Measurements from ENCODE around the gene NDUFB7. TPM values are rescaled to one million over a fixed set of nuclear protein-coding genes. Genes with fewer than 3 reads are reported as not detected.

NDUFB7 gene
- total RNA-seq, 1 experiment from 2014 or later, result 254 TPM

- no peak for TF ChIP-seq ZSCAN18 (CRISPR knock-in tag; IDR thresholded peaks at IDR 0.05)
- no peak for TF ChIP-seq E2F4 (CRISPR knock-in tag; IDR thresholded peaks at IDR 0.05; ENCODE audit: borderline replicate concordance, low read depth)
- TF ChIP-seq IRF1 (CRISPR knock-in tag; IDR thresholded peaks at IDR 0.05), result no peak
- no peak for TF ChIP-seq ARID4B (CRISPR knock-in tag; IDR thresholded peaks at IDR 0.05; ENCODE audit: borderline replicate concordance)
- no peak for TF ChIP-seq ATF2 (CRISPR knock-in tag; IDR thresholded peaks at IDR 0.05; ENCODE audit: borderline replicate concordance, low read depth)
- no peak for TF ChIP-seq CDX4 (CRISPR knock-in tag; IDR thresholded peaks at IDR 0.05; ENCODE audit: borderline replicate concordance)
- TF ChIP-seq SP1 (CRISPR knock-in tag; conservative IDR thresholded peaks at IDR 0.05), result no peak
- no peak for TF ChIP-seq ZNF416 (CRISPR knock-in tag; IDR thresholded peaks at IDR 0.05)
- ATAC-seq, result no peak
- no peaks in the 10 kb centered on the region for H3K27me3 Mint-ChIP-seq (ENCODE audit: low read depth)
Measured at GRCh38 chr19:14566712-14567077, 5.2 kb downstream of the NDUFB7 start.

GRCh38 chr19:14565765-14566711 is 5.8 kb downstream of the NDUFB7 start:
- no peak for ATAC-seq
- ChIA-PET POLR2A (no interaction called here), CTCF (interaction anchor here (1.2 kb wide), 1 partner anchor 121 kb away, joined by 3 read pairs; no protein-coding TSS in a partner anchor)
- no peak for DNase-seq (ENCODE audit: low spot score)
- Mint-ChIP-seq H3K27ac (no peak overlapping the region), H3K27me3 (ENCODE audit: low read depth) (no peaks in the 10 kb centered on the region), H3K36me3 (peaks cover 2% of the 10 kb centered on the region), H3K4me1 (peaks cover 22% of the 10 kb centered on the region), H3K9me3 (no peaks in the 10 kb centered on the region), H3K4me3 (no peak overlapping the region)
- no peak for TF ChIP-seq FOXP1 (CRISPR knock-in tag; IDR thresholded peaks at IDR 0.05; ENCODE audit: borderline replicate concordance)
- no peak for TF ChIP-seq SP1 (CRISPR knock-in tag; conservative IDR thresholded peaks at IDR 0.05)
- TF ChIP-seq ZNF671 (CRISPR knock-in tag; IDR thresholded peaks at IDR 0.05), result no peak
- no peak for TF ChIP-seq JAZF1 (CRISPR knock-in tag; IDR thresholded peaks at IDR 0.05)
- no peak for TF ChIP-seq ETV6 (CRISPR knock-in tag; IDR thresholded peaks at IDR 0.05)
- TF ChIP-seq USF2 (CRISPR knock-in tag; IDR thresholded peaks at IDR 0.05), result no peak
- TF ChIP-seq TEAD1 (CRISPR knock-in tag; IDR thresholded peaks at IDR 0.05), result no peak
- TF ChIP-seq ERG (CRISPR knock-in tag; IDR thresholded peaks at IDR 0.05), result no peak
- no peak for TF ChIP-seq ATF3 (CRISPR knock-in tag; conservative IDR thresholded peaks at IDR 0.05)
- no peak for TF ChIP-seq ATF2 (CRISPR knock-in tag; IDR thresholded peaks at IDR 0.05; ENCODE audit: borderline replicate concordance, low read depth)

More at GRCh38 chr19:14566712-14567077, 5.2 kb downstream of the NDUFB7 start:
- DNase-seq (ENCODE audit: low spot score), result no peak
- ChIA-PET POLR2A (no interaction called here), CTCF (interaction anchor here (1.2 kb wide), 1 partner anchor 10 kb away, joined by 4 read pairs; no protein-coding TSS in a partner anchor)
- no peak overlapping the region for H3K27ac Mint-ChIP-seq
- H3K4me3 Mint-ChIP-seq, result no peak overlapping the region
- peaks cover 20% of the 10 kb centered on the region for H3K4me1 Mint-ChIP-seq
- H3K36me3 Mint-ChIP-seq, result peaks cover 4% of the 10 kb centered on the region
- no peaks in the 10 kb centered on the region for H3K9me3 Mint-ChIP-seq

Data from WTC11 (cell line).